NB4 (cell line): ENCODE data around the gene ERGIC3.

Experiments
- MYC ChIP-seq: IDR thresholded peaks from 2 replicates; pipeline ENCODE4 v1.6.1; 2011; ENCODE audit warnings: low read depth, low read length
- POLR2A ChIP-seq: IDR thresholded peaks from 2 replicates; pipeline ENCODE4 v1.6.1; 2011; ENCODE audit warnings: mild to moderate bottlenecking; ENCODE audit not compliant: insufficient read length; ENCODE audit errors: extremely low read depth
- TF ChIP-seq, protein P1 (sequence below): IDR thresholded peaks from one replicate; pipeline ENCODE4 v1.5.1; 2012; ENCODE audit warnings: low read depth, low read length

DNA sequence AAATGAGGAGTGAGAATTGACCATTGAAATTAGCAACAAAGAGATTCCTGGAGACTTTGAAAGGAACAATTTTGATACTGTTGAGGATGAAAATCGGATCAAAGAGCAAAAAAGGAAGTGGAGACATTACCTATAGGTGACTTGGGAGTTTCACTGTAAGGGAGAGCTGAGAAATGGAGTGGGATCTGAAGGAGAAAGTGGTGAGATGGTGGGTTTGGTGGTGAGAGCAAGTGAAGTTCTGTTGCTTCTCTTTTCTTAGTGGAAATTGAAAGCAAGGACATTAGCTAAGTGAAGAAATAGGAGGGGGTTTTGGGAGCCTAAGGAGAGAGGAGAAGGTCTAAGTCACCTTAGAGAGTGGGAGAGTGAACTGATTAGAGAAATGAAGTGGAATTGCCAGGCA lies 4.2 kb downstream of the ERGIC3 start:
- TF ChIP-seq, protein P1, sequence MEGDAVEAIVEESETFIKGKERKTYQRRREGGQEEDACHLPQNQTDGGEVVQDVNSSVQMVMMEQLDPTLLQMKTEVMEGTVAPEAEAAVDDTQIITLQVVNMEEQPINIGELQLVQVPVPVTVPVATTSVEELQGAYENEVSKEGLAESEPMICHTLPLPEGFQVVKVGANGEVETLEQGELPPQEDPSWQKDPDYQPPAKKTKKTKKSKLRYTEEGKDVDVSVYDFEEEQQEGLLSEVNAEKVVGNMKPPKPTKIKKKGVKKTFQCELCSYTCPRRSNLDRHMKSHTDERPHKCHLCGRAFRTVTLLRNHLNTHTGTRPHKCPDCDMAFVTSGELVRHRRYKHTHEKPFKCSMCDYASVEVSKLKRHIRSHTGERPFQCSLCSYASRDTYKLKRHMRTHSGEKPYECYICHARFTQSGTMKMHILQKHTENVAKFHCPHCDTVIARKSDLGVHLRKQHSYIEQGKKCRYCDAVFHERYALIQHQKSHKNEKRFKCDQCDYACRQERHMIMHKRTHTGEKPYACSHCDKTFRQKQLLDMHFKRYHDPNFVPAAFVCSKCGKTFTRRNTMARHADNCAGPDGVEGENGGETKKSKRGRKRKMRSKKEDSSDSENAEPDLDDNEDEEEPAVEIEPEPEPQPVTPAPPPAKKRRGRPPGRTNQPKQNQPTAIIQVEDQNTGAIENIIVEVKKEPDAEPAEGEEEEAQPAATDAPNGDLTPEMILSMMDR: no peak
- no peak for TF ChIP-seq POLR2A
- no peak for TF ChIP-seq MYC
